Epithelial cell of esophagus (primary cell): ENCODE results near the gene EGFL7.

Source experiments
- DNase-seq: peaks from one replicate; pipeline ENCODE4 v3.0.0; 2010; ENCODE audit warnings: low read depth
- H3K4me3 ChIP-seq: 2 replicates; pipeline ENCODE4 v1.5.1; 2011; ENCODE audit warnings: mild to moderate bottlenecking, low read length, control low read depth
- TF ChIP-seq, protein P1 (sequence below): IDR thresholded peaks from 2 replicates; pipeline ENCODE4 v1.5.1; 2011; ENCODE audit warnings: low read depth, mild to moderate bottlenecking, low read length, control low read depth, inconsistent platforms; ENCODE audit not compliant: insufficient read depth; ENCODE audit errors: missing control alignments

Gene EGFL7

DNA sequence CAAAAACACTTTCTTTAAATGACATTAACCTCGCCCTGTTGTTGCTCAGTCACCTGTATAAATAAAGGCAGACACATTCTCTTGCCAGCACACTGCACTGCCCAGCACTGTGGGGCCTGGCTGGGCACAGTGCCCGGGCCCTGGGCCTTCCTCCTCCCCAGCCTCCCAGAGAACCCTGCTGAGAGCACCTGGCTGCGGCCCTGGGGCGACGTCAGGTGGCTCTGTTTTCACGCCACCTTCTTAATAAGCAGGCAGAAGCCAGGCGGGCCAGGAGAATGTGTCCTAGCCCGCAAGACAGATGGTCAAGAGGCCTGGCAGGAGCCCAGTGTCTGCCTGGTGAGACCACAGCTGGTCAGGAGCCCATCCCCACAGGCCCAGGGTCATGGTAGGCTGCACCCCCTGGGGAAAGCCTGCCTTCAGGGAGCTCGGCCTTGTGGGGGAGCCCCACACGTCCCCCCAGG, 32.7 kb downstream of the EGFL7 start:
- peak; percentile 45 for DNase-seq
- H3K4me3 ChIP-seq = no peak overlapping the region
- TF ChIP-seq, protein P1, sequence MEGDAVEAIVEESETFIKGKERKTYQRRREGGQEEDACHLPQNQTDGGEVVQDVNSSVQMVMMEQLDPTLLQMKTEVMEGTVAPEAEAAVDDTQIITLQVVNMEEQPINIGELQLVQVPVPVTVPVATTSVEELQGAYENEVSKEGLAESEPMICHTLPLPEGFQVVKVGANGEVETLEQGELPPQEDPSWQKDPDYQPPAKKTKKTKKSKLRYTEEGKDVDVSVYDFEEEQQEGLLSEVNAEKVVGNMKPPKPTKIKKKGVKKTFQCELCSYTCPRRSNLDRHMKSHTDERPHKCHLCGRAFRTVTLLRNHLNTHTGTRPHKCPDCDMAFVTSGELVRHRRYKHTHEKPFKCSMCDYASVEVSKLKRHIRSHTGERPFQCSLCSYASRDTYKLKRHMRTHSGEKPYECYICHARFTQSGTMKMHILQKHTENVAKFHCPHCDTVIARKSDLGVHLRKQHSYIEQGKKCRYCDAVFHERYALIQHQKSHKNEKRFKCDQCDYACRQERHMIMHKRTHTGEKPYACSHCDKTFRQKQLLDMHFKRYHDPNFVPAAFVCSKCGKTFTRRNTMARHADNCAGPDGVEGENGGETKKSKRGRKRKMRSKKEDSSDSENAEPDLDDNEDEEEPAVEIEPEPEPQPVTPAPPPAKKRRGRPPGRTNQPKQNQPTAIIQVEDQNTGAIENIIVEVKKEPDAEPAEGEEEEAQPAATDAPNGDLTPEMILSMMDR = no peak

DNA sequence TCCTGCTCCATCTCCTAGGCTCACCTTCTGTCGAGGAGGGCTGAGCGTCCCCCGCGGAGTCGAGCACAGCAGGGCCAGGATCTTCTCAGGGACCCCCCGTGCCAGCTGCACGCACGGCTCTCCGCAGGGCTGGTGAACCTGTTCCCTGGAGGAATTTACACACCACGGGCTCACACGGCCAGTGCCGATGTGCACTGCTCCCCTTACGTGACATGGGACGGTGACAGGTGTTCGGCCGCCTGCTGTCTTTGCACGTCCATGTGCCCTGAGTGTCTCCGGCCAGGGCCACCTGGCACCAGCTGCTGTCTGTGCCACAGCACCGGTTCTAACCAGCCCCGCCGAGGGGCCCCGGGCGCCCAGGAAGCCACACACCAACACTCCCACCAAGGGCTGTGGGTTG, 33.2 kb downstream of the EGFL7 start:
- DNase-seq = no peak
- H3K4me3 ChIP-seq = no peak overlapping the region

DNA sequence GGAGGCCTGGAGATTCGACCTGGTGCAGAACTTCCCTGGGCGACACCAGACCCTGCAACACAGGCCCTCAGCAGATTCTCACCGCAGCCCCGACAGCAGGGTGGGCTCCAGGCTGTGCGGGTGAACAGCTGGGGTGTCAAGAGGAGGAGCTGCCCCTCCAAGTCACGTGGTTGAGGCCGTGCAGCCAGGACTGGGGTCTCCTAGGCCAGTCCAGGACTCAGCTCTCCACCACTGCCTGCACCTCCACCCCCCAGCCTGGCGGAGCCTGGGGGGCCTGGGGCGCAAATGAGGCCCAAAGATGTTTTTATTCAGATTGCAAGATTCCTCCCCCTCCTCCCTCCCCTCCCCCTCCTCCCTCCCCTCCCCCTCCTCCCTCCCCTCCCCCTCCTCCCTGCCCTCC, 33.8 kb downstream of the EGFL7 start:
- no peak overlapping the region for H3K4me3 ChIP-seq
- TF ChIP-seq, protein P1 = no peak
- DNase-seq = no peak

More for the DNA sequence above, 33.2 kb downstream of the EGFL7 start:
- TF ChIP-seq, protein P1 = no peak

DNA sequence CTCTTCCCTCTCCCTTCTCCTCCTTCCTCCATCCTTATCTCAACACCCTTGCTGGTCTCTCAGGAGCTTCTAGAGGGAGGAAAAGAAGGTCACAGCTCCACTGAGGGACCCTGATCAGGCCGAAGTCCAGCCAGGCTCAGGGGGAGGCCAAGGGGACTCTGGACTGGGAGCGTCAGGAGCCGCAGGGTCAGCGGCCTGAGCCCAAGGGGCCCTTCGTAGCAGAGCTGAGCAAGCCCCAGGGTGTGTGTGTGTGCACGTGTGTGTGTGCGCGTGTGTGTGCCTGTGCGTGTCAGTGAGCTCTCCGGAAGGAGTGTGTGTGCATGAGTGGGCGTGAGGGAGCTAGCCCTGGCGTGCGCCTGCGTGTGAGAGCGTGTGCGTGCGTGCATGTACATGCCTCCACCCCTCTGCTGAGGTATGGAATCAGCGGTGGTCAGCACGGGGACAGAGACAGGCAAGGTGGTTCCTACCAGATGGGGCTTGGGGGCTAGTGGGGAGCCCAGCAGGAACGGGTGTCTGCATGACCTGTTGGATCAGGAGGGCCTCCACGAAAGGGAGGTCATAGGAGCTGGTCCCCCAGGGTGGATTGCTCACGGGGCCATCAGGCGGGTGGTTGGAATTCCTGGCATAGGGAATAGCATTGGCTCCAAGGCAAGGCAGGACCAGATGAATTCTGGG, 34.6 kb downstream of the EGFL7 start:
- DNase-seq = peak; percentile 66
- TF ChIP-seq, protein P1 = no peak

DNA sequence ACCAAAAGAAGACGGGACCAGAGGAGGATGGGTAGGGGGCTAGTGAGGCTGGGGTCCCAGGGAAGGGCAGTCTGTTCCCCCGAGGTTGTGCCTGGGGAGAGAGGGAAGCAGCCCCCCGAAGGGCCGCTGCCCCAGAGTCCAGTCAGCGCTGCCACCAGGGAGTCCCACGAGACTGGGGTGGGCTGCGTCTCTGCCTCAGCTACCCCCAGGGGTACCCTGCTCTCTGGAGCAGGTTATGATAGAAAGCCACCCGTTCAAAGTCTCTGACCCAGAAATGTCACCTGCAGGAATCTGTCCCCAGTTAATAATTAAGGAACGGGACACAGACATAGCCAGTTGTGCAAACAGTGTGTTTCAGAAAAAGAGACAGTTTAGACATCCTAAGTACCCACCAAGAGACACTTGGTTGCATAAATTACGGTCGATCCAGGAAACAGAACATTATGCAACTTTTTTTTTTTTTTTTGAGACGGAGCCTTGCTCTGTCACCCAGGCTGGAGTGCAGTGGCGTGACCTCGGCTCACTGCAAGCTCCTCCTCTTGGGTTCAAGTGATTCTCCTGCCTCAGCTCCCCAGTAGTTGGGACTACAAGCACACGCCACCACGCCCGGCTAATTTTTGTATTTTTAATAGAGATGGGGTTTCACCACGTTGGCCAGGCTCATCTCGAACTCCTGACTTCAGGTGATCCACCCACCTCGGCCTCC, 35.3 kb downstream of the EGFL7 start:
- TF ChIP-seq, protein P1 = no peak
- DNase-seq = no peak
- no peak overlapping the region for H3K4me3 ChIP-seq

More for the DNA sequence above, 34.6 kb downstream of the EGFL7 start:
- H3K4me3 ChIP-seq = no peak overlapping the region

DNA sequence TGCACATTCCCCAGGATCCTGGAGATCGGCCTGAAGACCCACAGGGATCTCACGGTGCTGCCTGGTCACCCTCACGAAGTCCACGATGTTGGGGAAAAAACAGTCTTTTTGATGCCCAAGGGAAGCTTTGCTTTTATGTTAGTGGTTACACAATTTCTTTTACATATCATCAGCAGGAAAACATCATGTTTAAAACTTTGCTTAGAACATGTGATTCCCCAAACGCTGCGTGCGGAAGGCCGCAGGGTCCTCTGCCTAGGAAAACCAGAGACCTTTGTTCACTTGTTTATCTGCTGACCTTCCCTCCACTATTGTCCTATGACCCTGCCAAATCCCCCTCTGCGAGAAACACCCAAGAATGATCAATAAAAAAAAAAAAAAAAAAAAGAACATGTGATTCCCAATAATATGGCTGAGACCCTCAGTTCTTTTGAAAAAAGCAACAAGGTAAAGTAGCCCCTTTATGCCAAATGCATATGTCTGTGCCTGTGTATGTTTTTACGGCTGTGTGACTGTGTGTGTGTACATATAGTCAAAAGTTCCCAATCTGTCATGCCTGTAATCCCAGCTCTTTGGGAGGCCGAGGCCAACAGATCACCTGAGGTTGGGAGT, 36.0 kb downstream of the EGFL7 start:
- DNase-seq = no peak
- H3K4me3 ChIP-seq = no peak overlapping the region
- TF ChIP-seq, protein P1 = no peak
